Measurements from ENCODE around the gene CHAC1.

CHAC1 gene

GRCh38 chr15:40932649-40933516 lies 20.4 kb upstream of the CHAC1 start:
- Histone ChIP-seq H3K27ac (no peak overlapping the region), H3K36me3 (peaks cover 20% of the 10 kb centered on the region), H3K4me3 (ENCODE audit: low read depth, low read length) (no peak overlapping the region), H3K9me3 (ENCODE audit: severe bottlenecking) (no peaks in the 10 kb centered on the region), H3K27me3 (ENCODE audit: insufficient read depth, low read depth, severe bottlenecking) (no peaks in the 10 kb centered on the region)
- DNase-seq, result no peak
- no peak for TF ChIP-seq CTCF (IDR thresholded peaks at IDR 0.05; ENCODE audit: low read depth, low read length)

GRCh38 chr15:40933517-40933902 lies 19.8 kb upstream of the CHAC1 start:
- no peak for TF ChIP-seq CTCF (IDR thresholded peaks at IDR 0.05; ENCODE audit: low read depth, low read length)
- Histone ChIP-seq H3K9me3 (ENCODE audit: severe bottlenecking) (no peaks in the 10 kb centered on the region), H3K27me3 (ENCODE audit: insufficient read depth, low read depth, severe bottlenecking) (no peaks in the 10 kb centered on the region), H3K4me3 (ENCODE audit: low read depth, low read length) (no peak overlapping the region), H3K36me3 (peaks cover 23% of the 10 kb centered on the region), H3K27ac (no peak overlapping the region)
- DNase-seq, result no peak

- no peak for TF ChIP-seq CTCF (IDR thresholded peaks at IDR 0.05; ENCODE audit: low read depth, low read length)
- Histone ChIP-seq H3K9me3 (ENCODE audit: severe bottlenecking) (no peaks in the 10 kb centered on the region), H3K36me3 (peaks cover 23% of the 10 kb centered on the region), H3K27me3 (ENCODE audit: insufficient read depth, low read depth, severe bottlenecking) (no peaks in the 10 kb centered on the region), H3K4me3 (ENCODE audit: low read depth, low read length) (no peak overlapping the region), H3K27ac (no peak overlapping the region)
- DNase-seq, result no peak
These were observed 18.8 kb upstream of the CHAC1 start for GRCh38 chr15:40934457-40934856.

DNA sequence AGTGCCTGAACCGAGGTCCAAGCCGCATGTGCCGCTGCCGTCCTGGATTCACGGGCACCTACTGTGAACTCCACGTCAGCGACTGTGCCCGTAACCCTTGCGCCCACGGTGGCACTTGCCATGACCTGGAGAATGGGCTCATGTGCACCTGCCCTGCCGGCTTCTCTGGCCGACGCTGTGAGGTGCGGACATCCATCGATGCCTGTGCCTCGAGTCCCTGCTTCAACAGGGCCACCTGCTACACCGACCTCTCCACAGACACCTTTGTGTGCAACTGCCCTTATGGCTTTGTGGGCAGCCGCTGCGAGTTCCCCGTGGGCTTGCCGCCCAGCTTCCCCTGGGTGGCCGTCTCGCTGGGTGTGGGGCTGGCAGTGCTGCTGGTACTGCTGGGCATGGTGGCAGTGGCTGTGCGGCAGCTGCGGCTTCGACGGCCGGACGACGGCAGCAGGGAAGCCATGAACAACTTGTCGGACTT lies 17.0 kb upstream of the CHAC1 start:
- Histone ChIP-seq H3K27me3 (ENCODE audit: insufficient read depth, low read depth, severe bottlenecking) (no peaks in the 10 kb centered on the region), H3K4me3 (ENCODE audit: low read depth, low read length) (no peak overlapping the region), H3K9me3 (ENCODE audit: severe bottlenecking) (no peaks in the 10 kb centered on the region), H3K36me3 (peaks cover 23% of the 10 kb centered on the region), H3K27ac (no peak overlapping the region)
- no peak for TF ChIP-seq CTCF (IDR thresholded peaks at IDR 0.05; ENCODE audit: low read depth, low read length)
- DNase-seq, result no peak

DNA sequence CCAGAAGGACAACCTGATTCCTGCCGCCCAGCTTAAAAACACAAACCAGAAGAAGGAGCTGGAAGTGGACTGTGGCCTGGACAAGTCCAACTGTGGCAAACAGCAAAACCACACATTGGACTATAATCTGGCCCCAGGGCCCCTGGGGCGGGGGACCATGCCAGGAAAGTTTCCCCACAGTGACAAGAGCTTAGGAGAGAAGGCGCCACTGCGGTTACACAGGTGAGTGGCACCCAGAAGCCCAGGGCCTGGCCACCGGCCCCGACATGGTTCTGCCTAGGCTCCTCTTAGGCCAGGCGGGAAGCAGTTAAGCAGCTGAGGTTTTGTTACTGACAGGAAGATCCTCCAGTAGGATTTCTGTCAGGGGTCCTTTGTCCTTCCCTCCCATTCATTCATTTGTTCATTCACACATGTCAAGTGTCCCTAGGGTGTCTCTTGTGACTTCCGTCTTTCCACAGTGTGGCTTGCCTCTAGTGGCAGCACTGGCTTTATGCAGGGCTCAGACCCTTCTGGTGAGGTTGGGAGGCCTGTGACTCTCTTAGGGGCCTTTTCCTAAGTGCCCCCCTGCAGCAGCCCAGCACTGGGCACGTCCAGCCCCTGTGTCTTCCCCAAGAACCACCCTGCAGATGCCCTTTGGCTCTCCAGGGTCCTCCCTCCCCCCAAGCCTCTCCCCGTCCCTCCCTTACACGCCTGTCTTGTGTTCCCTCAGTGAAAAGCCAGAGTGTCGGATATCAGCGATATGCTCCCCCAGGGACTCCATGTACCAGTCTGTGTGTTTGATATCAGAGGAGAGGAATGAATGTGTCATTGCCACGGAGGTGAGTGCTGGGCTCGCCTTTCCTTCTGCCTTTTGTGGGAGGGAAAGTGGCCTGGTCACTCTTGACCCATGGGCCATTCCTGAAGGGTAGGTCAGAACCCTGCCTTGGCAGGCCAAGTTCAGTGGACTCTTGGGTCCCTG lies 16.3 kb upstream of the CHAC1 start:
- Histone ChIP-seq H3K4me3 (ENCODE audit: low read depth, low read length) (no peak overlapping the region), H3K27ac (no peak overlapping the region), H3K9me3 (ENCODE audit: severe bottlenecking) (no peaks in the 10 kb centered on the region), H3K27me3 (ENCODE audit: insufficient read depth, low read depth, severe bottlenecking) (no peaks in the 10 kb centered on the region), H3K36me3 (peaks cover 21% of the 10 kb centered on the region)
- no peak for DNase-seq
- no peak for TF ChIP-seq CTCF (IDR thresholded peaks at IDR 0.05; ENCODE audit: low read depth, low read length)

All from WERI-Rb-1 (cell line).